GM03348 (cell line): ENCODE results near the gene S100A6.
"Not testable (repeated sequence)": the region's sequence is repeated elsewhere in the genome, so short reads cannot be mapped to it uniquely, and the experiment has no call there.

Experiments
- DNase-seq: peaks from one replicate; pipeline ENCODE4 v3.0.0; 2012; ENCODE audit warnings: low spot score

Gene S100A6

DNA sequence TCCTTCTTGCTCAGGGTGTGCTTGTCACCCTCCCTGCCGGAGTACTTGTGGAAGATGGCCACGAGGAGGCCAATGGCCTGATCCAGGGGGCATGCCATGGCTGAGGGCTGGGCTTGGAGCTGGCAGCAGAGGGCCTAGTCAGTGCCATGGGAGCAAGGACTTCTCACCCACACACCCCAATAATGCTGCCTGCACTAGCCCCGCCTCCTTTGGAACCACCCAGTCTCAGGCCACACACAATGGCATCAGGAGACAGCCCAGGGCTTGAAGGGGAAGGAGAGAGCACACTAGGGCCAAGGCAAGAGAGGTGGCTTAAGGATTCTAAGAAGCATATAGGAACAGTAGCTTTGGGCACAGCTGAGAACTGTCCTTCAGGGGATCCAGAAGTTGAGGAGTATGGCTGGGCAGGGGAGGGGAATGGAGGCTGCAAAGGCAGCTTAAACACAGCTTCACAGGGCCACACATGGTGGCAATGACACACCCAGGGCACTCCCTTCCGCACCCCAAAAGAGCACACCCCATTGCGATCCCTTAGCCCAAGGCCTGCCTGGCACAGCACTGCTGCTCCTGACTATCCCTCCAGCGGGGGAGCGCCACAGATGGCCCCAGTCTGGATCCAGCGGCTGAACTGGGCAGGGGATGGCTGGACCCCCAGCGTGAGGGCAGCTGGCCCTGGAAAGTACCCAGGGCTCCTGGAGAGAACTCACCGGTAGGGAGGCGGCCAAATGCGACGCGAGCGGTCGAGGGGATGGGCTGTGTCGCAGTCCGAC is at the start of gene S100A6:
Gene S100A6, minus strand, starts transcription at position 750 of the 770 bp plus-strand sequence. Its CDS starts 652 bp downstream, at position 98.
- peak; percentile 74 for DNase-seq

DNA sequence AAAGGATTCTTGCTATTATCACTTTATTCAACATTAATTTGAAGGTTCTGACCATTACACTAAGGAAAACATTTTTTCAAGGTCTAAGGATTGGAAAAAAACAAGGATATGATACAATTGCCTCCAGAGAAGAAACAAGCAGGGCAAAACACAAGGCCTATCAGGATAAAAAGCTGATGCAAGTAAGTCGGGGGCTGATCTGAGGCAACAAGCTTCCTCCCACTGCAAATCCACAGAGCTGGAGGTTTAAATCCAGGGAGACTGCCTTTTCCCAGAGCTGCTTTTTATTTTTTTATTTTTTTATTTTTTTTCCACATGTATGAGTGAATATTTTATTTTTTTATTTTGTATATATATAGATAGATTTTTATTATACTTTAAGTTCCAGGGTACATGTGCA is 49.2 kb upstream of the S100A6 start:
- no peak for DNase-seq

DNA sequence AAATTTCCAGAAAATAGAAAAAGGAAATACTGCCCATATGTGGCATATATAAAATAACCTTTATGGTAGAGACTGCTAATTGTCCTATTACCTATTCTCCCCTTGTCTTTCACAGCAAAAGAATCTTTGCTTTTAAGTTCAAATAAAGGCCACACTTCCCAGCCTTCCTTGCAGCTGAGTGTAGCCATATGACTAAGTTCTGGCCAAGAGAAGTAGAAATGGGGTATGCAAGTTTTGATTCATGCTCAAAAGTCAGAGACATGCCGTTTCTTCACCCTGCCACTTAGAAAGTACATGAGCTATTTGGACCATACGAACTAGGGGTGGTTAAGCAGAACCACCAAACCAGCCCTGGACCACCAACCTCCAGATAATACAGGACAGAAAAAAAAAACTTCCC is 48.2 kb upstream of the S100A6 start:
- no peak for DNase-seq

DNA sequence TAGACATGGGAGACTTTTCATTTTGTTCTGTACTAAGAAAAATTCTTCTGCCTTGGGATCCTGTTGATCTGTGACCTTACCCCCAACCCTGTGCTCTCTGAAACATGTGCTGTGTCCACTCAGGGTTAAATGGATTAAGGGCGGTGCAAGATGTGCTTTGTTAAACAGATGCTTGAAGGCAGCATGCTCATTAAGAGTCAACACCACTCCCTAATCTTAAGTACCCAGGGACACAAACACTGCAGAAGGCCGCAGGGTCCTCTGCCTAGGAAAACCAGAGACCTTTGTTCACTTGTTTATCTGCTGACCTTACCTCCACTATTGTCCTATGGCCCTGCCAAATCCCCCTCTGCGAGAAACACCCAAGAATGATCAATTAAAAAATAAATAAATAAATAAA is 47.7 kb upstream of the S100A6 start:
- not testable (repeated sequence) for DNase-seq

- not testable (repeated sequence) for DNase-seq
Observed at GRCh38 chr1:153582836-153583235, 47.0 kb upstream of the S100A6 start.

DNA sequence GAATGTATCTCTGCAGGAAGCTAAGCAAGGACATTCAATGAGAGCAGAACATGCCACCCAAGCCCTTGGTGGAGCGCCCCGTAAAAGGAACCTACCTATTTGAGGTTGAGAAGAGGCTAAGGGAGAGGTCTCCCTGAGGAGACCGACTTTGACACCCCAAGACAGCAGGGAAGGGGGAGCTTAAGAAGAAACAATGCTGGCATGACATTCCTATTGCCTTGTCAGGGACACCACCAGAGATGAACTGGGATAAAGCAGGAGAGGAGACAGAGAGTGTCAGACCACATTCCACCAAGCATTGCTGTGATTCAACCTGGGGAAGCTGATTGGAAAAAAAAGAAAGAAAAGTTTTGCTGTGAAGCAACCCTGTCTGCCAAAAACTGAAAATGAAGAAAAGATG is 43.1 kb upstream of the S100A6 start:
- DNase-seq: peak; percentile 23

DNA sequence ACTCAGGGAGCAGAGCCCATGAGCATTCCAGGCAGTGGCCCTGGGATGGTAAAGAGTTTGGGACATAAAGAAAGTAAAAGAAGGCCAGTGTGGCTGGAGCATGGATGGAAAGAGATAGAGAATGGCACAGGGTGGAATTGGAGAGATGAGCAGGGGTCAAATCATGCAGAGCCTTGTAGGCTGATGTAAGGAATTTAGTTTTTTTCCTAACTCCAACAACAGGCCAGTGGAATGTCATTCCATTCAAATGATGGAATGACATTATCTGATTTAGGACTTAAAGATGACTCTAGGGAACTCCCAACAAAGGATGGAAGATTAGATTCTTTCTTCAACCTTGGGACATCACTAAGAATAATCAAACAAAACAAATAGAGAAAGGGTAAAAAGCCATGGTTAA is 42.7 kb upstream of the S100A6 start:
- peak; percentile 56 for DNase-seq

GRCh38 chr1:153577624-153578051 is 41.8 kb upstream of the S100A6 start:
- no peak for DNase-seq

DNA sequence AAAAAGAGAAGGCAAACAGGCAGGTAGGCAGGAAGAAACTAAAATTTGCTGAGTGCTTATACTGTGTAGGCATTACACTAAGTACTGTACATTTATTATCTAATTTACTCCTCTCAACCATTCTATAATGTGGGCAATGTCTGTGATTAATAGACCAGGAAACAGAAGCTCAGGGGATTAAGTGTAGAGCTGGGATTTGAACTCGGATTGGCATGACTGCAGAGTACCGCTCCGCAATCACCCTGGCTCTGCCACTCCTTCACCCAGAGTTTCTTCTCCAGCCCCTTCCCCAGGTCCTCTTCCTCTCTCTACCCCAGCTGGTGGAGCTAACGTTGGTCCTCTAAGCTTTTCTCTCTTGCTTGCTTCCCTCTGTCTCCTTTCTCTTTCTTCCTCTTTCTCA is 41.3 kb upstream of the S100A6 start:
- DNase-seq: no peak

- DNase-seq: not testable (repeated sequence)
Observed at GRCh38 chr1:153575497-153575896, 39.7 kb upstream of the S100A6 start.

- not testable (repeated sequence) for DNase-seq
Observed at GRCh38 chr1:153575081-153575491, 39.3 kb upstream of the S100A6 start.

DNA sequence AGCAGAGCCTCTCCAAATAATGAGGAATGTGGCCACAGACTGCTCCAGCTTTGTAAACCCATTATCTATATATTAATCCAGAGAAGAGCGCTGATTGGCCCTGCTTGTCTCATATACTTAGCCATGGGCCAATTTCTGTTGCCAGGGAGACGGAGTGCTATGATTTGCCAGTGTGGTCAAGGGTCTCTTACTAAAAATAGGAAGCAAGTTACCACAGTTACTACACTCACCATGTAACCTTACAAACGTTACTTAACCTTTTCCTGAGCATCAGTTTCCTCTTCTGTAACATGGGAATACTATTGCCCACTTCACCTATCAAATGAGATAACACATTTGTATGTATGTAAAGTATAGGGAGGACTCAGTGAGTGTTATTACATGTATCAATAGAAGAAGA is 37.6 kb upstream of the S100A6 start:
- no peak for DNase-seq

- peak; percentile 84 for DNase-seq
Observed at GRCh38 chr1:153572569-153573015, 36.8 kb upstream of the S100A6 start.

GRCh38 chr1:153571706-153572105 is 35.9 kb upstream of the S100A6 start:
- DNase-seq: no peak

GRCh38 chr1:153570874-153571273 is 35.1 kb upstream of the S100A6 start:
- no peak for DNase-seq

- no peak for DNase-seq
Observed at GRCh38 chr1:153569465-153569864, 33.7 kb upstream of the S100A6 start.

DNA sequence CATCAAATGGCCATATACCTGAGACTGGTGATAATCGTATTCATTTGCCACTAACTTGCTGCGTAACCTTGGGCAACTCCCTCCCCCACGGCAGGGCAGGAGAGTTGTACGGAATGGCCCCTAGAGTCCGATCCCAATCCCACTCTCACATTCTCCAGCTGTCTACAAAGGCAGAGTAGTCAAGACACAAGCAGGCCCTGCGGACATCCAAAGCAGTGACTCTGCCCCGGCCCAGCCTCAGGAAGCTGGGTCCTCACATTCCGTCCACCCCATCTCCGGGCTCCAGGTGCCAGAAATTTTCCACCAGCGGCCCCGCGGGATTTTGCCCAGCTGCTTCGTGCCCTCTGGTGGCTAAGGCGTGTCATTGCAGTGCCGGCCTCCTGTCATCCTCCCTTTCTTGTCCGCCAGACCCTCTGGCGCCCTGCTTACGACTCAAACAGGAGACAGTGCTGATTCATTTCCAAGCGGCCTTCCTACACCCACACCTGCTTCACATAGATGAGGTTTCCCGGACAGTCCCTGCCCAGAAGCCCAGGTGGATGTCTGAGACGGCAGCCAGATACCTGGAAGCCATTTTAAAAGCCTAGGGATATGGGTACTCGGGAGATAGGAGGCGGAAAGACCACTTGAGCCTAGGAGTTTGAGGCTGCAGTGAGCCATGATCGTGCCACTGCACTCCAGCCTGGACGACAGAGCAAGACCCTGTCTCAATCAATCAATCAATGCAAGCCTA is 32.7 kb upstream of the S100A6 start:
- peak; percentile 93 for DNase-seq

GRCh38 chr1:153567621-153568366 is 32.0 kb upstream of the S100A6 start:
- no peak for DNase-seq

DNA sequence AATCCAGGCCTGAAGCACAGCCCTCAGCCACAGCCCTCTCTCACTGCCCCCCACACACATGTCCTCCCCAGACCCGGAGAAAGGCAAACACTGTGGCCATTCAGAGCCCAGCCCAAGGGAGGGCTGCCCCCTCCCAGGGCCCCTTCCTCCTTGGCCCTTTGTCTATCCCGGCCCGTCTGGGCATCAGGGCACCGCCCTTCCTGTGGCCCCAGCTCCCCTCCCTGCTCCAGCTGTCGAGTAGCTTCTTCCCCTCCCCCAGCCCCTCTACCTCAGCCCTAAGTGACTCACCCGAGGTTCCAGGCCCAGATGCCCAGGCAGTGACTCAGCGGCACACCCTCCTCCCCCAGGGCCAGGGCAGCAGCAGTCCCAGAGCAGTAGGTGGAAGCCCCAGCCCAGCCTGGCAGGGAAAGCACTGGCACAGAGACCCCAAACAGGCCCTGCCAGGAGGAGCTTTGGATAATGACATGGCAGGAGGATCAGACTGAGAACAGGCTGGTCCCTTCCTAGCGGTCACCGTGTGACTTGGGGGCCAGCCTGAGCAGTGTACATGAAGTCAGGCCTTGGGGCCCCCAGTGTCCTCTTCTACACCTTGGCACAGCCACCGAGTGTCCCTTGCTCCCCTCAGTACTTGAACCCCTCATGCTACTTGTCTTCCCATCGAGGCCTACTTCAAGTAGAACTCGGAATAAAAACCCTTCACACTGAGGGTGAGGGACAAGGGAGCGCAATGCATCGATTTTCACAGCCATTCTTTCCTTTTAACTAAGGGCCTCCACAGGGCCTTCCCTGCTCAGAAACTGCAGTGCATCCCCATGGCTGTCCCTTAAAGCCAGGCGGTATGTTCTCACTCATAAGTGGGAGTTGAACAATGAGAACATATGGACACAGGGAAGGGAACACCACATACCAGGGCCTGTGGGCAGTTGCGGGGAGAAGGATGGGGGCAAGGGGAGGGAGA is 30.9 kb upstream of the S100A6 start:
- peak; percentile 98 for DNase-seq

GRCh38 chr1:153565529-153566374 is 30.0 kb upstream of the S100A6 start, which contains the start of gene S100A2:
TSS of gene S100A2 (minus strand) at chr1:153565844. CDS start at chr1:153563877, 1,967 bp downstream.
- DNase-seq: peak; percentile 90
